Endometrium (tissue), 2 donors: ENCODE data around the gene ADAMTSL1.

ENCODE experiments used
- FAIRE-seq: peaks from 2 replicates; lab custom pipeline; 2012; peaks lifted over from hg19 to GRCh38; lab: Jason Lieb, UNC
- donor health status: control.
- donor health status: control.

Gene ADAMTSL1

DNA sequence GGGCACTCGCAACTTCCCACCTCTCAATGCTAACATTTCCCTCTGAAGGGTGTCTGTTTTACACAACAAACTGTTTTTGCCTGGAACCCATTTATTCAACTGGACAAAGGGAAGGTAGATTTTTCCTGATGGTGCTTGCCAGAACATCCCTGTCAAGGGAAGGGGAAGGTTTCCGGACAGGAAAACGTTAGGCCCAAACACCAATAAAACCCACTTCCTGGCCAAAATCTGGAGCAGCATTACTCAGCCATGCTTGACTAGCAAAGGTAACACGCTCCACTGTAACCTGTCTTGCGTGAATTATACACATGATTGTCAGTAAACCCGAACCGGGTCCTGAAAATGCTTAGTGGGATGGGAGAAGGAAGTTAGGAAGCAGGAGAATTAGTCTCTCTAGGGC lies 468.8 kb downstream of the ADAMTSL1 start:
- no peak for FAIRE-seq

DNA sequence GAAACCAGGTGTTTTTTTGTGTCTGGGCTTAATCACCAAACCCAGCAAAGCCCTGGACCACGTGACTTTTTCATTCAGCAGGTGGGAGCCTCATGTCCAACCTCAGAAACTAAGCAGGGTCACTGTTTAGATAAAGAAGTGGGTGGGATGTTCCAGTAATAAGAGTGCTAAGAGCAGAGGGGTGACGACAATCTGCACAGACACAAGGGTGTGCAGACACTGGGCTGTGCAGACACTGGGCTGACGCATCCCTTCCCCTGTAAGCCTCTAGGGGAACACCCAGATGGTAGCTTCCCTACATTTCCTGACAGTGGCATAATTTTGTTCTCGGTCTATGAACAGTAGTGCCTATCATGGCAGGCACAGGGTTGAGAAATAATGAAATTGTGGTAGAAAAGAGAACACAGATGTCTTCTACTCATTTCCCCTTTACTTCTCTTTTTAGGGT lies 474.0 kb downstream of the ADAMTSL1 start:
- no peak for FAIRE-seq

DNA sequence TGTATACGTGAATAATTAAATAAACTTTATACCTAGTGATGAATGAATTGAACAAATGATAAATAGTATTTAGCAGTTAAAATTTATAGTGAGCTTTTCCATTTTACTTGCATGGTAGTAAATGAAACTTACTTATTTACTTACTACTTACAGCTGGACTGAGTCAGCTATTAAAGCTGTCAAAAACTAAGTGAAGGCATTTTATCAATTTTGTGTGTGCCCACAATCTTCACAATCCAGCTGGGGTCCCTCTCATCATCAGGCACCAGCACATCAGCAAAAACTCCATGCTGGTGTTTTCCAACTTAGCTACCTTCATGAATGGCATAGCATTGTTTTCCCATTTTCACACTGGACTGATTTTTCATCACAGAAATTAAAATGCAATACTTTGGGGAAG lies 478.0 kb downstream of the ADAMTSL1 start:
- no peak for FAIRE-seq

DNA sequence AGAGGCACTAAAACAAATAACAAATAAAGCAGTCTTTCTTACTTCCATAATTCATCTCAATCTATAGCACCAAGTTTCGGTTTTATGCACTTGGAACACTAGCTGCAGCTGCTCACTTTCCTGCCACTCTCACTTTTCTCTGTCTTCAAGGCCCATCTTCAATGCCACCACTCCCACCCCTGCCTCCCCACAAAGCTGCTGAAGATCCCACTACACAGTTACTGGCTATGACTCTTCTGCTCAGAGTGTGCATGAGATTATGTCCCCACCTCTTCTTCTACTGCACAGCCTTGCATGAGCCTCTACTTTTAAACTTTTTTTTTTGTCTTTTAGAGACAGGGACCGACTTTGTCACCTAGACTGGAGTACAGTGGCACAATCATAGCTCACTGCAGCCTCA lies 481.7 kb downstream of the ADAMTSL1 start:
- no peak for FAIRE-seq
